Measurements from ENCODE around the gene TRIM3.

TRIM3 gene

DNA sequence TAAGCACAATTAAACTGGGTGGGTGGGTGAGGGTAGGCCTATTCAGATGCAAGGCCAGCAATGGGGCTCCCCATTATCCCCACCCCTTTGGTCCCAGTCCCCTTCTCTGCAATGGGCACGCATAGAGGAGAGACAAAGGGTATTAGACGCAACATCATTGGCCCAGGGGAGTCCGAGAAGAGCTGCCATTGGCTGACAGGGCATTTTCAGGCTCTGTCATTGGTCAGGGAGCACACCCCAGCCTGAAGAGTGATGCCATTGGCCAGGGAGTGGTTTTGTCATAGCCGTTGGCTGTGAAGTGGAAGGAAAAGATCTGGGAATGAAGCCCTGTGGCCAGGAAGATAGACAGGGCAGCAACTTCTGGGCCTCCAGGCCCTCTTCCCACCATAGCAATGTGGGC, 2.8 kb upstream of the TRIM3 start:
- DNase-seq = no peak

DNA sequence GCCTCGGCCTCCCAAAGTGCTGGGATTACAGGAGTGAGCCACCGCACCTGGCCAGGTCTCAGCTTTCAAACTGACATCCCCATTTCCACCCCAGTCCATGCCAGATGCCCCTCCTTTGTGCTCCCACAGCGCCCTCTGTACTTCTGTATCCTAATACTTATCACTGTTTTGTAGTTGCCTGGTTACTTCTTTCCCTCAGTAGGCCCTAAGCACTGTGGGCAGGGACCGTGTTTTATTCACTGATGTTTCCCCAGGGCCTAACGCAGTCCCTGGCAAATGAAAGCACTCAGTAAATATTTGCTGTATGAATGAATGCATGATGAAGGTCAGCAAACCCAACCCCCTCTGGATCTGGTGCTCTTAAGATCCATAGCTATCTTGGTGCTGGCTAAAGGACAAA, 2.2 kb upstream of the TRIM3 start:
- DNase-seq = no peak

DNA sequence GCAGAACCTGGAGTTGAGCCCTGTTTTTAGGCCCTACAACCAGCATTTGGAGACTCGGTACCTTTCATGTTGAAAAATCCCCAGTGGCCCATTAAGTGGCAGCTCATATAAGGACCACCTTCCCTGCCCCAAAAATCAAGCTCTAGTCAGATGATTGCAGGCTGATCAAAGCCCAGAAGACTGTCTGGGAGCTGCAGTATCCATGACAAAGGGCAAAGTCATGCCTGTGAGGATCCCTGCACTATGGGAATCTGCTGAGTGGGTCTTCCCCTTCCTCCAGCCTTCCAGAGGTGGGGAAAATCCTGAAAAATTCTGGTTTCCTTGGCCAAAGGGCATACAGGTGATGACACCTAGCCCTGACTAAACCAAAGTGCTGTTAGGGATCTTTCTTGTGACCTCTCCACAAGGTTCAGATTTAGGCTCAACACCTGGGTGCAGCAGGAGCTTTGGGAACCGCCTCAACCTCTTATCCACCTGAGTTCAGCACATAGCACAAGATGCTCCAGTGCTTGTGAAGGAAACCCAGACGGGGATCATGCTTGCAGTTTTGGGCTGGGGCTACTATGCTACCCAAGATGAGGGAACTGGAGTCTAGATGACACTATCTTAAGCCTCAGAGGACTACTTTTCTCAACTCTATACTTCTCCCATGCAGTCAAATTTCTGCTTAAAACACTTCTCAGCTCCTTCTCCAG, 1.2 kb upstream of the TRIM3 start:
- no peak for DNase-seq

DNA sequence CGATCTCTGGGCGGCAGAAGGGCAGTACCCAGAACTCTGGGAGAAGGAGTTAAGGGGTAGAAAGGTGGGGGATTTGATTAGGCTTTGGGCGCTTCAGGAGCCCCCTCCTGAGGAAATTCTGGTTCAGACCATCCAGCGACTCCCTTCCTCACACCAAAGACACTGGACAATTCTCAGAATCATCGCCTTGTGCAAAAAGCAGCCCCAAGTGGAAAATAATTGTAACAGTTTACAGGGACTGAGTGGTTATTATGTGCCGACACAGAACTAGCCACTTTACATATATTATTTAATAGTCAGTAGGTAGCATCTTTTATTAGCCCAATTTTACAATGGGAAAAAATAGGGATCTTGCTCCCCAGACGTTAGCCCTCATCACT, 662 bp upstream of the TRIM3 start:
- no peak for DNase-seq

DNA sequence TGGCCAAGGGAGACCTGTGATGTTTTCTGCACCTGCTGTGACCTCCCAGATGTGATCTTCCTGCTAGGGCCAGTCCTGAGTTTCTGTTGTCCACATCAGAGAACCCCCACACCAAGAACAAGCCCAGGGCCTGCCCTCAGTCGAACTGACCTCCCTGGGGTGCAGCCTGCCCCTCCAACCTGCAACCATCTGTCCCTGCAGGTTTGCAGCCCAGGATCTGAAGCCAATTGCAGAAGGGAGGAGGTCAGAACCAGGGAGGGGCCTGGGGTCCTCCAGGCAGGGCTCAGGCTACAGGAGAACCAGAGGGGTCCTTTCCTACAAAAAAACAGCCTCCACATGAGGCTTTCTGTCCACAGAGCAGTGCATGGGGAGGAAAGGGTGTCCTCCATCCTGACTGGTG, 807 bp downstream of the TRIM3 start:
- DNase-seq = no peak

DNA sequence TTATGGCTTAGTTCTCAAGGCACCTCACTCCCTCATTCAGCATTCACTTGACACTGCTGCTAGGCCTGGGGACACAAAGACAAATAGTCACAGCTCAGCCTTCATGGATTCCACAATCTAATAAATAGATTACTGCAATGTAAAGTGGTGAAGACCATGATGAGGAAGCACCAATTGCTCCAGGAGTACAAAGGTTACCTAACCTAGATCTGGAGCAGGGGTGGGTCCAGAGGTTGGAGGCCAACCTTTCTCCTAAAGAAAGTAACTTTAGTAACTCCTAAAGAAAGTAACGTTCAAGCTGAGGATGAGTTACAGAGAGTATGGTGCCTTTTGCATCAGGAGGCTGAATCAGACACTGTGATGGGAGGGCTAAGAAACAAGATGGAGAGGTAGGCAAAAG, 4.1 kb downstream of the TRIM3 start:
- DNase-seq = no peak

DNA sequence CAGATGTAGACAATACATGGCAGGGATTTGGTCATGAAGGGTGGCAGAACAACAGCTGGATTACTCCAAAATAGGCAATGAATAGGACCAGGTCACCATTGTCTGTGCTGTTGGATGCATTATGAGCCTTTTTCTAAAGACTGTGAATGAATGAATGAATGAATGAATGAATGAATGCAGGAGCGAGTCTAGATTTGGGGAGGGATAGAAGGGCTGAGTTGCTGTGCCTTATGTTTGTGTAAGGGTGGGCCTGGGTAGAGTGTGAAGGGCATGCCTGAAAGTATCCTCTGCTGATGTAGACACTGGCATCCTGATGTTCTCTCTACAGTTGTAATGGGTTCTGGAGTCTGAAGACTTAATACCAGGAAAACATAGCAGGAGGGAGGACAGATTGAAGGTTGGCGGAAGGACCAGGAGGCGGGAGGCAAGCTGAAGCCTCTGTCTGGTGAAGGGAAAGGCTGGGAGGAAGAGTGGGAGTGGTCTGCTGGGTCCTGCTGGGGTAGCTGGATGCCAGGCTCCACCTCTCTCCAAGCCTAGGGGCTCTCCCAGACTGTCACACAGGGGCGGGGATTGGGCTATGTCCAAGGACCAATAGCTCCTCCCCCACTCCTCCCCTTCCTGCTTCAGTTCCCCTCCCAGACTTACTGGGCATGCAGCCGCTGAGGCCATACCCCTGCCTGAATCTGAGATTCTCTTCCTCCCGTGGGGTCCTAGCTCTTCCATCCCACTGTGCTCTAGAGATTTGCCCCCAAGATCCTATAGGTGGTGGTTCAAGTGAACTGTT, 4.8 kb downstream of the TRIM3 start:
- no peak for DNase-seq

DNA sequence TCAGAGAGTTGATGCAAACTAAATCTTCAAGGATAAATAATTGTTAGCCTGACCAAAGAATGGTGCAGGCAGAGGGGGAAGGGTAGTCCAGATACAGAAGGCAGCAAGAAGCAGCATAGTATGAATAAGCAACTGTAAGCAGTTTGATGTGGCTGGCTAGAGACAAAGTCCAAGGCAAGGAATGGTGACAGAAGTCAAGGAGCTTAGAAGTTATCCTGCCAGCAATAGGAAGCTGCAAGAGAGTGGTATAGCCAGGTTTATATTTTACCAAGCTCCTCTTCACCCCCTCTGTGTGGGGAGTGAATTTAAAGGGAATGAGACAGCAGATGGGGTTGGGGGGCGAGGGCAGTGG, 14.7 kb downstream of the TRIM3 start:
- DNase-seq = no peak

DNA sequence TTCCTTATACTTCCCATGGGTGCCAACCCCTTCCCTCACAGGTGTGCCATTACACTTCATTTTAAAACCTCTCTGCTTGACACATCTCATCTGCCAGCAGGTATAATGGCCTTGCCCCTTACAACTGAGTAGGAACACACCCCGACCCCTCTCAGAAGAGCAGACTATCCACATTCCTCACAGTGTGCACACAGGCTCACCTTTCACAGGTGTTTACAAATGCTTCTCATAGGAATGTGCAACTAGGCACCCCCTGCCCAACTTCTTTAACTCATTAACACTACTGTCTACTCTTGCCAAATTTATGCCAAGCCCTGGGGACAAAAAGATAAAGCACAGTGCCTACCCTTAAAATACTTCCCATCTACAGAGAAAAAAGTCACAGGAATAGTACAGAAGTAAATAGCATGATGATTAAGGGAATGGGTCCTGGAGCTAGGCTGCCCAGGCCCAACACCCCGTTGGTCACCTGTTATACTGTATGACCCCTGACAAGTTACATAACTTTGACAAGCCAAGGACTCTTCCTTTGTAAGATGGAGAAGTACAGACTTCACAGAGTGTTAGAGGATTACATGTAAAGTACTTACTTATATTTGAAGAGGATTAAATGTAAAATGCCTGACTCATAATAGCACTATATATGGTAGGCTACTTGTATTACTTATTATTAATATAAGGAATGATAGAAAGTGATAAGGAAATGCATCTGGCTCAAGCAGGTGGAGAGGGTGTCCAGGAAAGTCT, 15.2 kb downstream of the TRIM3 start:
- DNase-seq = no peak

DNA sequence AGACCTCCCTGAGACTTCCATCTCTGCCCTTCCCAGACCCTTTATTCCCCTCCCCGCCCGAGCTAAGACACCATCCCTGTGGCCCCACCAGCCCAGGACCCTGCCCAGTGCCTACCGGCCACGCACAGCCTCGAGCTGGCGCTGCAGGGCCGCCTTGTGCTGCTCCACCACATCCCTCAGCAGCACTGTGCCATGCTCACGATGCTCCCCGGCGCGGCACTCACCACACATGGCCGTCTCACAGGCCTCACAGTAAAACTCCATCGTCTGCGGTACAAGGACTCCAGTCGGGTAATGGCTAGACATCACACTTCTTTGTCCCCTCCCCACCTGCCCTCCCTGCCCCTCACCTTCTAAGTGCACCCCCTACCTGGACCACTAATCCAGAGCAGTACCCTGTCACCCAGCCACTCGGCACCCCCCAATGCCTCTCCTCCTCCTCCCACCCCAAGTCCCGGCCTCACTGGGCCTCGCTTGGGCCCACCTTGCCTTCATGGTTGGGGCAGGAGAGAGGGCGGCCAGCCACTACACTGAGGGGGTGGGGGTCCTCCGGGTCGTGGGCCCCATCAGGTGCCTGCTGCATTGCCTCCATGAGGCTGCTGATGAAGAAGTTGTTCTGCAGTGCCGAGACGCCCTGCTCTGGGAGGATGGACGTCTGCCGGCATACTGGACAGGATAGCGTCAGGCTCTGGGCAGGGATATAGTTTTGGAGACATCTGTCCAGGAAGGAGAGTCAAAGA, 16.0 kb downstream of the TRIM3 start:
- no peak for DNase-seq

DNA sequence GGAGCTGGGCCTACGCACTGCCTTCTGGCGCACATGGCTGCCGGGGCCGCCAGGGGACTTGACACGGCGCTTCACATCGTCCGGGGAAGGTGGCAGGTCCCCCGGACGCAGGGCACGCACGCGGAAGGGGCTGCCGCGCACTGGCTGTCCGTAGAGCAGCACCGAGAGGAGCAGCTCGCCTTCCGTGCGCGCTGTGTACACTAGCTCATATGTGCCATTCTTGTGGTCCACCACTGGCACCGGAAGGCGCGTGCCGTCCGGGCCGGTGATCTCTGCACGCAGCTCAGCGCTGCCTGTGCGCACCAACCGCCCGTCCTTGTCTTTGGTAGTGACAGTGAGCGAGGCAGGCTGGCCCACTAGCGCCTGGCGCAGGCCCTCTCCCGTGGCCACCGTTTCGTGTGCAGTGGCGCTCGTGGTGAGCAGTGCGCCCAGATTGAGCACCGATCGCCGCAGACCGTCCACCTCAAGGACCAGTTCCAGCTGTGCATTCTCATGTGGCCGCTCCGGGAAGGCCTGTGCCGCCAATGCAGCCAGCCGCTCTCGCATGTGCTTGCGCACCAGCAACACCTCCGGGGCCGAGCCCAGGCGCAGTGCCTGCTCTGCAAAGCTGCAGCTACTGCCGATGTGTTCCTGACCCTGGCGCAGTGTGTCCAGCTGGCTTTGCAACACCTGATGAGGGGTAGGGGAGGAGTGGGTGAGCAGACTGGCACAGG, 17.2 kb downstream of the TRIM3 start:
- DNase-seq = no peak

DNA sequence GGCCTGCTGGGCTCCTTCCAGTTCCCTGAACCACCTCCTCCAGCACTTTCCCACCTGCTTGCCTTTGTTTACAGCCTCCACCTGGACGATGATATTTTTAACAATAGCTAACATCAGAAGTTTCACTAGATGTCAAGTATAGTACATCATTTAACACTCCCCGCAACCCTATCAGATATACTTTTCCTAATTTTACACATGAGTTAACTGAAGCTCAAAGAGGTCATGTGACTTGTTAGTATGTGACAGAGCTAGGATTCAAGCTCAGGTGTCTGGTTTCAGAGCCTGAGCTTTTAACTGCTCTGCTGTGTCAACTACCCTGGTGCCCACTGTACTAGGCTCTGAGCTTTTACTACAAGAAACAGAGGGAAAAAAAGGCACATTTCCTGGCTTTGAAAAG, 18.7 kb downstream of the TRIM3 start:
- no peak for DNase-seq

DNA sequence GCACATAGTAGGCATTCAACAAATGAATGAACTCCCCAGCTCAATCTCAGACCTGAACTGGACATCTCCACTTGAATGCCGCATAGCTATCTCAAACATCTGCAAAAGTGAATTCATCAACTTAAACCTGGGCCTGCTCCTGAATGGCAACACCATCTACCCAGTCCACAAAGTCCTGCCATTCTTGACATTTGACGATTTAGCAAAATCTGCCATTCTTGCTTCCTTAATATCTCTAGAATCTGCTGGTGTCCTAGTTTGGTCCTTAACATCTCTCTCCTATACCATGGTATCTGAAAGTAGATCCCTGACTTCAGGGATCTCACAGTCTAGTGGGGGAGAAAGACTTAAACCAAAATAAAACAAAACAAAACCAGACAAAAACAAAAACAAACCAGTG, 20.6 kb downstream of the TRIM3 start:
- no peak for DNase-seq

DNA sequence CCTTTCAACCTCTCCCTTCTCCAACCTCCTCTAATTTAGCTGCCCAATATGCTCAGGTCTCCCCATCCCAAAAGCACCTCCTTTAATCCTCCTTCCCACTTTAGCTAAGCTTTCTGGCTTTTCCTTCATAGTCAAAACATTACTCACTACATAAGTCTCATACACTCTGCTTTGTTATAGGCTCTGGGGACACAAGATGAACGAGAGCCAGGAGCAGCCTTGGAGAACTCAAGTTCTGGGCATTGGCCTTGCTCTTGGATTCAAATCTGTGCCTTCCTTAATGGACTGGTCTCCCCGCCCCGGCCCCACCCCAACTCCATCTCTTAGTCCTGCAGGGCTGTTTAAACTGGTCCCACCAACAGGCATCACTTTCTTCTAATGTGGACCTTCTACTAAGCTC, 21.5 kb downstream of the TRIM3 start:
- DNase-seq = no peak

DNA sequence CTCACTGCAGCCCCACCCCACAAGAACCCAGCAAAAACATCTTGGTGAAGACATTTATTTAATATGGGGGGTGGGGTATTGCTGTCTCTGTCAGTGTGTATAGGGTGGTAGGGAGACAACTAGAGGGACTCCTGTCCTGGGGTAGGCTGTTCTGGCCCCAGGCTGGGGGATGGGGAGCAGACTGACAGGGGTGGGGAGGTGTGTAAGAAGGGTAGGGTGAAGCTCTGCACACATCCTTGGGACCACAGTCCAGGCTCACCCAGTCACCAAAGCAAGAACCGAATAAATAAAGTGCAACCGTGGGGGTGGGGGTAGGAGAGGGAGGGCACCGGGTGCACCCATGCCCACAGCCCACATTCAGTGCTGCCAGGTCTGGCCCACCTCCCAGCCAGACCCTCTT, 25.2 kb downstream of the TRIM3 start:
- DNase-seq = no peak

DNA sequence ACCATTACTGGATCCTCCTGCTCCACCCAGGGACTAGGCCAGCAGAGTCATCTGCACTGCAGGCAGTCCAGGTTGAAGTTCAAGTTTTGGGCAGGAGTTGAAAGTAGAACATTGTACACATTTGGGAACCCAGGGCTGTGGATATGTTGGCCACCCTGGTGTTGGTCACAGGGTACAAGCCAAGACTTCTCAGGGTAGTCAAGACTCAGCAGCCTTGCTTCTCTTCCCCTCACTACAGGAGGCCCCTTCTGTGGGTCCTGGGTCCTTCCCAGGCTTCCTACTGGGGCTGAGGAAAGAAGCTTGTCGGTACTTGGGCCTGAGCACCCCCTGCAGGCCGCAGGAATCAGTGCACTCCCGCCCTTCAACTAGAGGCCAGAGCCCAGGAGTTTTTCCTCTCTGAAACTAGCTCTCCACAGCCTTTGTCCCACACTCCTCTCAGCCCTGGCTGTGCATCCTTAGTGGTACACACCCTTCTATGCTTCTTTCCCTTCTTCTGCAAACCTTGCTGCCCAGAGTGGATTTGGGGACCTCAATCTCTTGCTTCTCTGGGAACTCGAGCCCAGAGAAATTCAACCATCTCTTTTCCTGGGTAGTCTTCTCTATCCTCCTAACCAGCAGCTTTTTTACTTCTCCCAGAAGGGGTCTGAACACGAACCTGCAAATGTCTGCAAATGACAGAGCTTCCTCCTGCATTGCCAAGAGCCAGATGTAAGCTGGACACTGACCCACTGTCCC, 30.3 kb downstream of the TRIM3 start:
- DNase-seq = no peak

DNA sequence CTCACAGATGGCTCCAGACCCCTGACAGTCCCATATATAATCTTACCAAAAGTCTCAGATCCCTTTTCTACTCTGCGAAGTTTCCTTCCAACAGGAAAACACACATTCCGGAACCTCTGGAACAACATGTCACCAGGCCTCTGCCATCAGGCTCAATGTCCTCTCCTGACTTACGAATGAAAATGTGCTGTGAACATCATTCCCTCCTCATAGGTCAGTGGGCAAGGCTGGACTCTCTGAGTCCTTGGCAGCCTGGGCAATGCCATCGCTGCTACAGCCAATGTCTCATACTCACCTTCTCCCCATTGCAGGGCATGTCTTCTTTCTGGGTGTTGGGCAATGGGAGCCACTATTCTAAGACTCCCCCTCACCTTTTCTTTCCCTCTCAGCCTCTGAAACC, 31.3 kb downstream of the TRIM3 start:
- no peak for DNase-seq

DNA sequence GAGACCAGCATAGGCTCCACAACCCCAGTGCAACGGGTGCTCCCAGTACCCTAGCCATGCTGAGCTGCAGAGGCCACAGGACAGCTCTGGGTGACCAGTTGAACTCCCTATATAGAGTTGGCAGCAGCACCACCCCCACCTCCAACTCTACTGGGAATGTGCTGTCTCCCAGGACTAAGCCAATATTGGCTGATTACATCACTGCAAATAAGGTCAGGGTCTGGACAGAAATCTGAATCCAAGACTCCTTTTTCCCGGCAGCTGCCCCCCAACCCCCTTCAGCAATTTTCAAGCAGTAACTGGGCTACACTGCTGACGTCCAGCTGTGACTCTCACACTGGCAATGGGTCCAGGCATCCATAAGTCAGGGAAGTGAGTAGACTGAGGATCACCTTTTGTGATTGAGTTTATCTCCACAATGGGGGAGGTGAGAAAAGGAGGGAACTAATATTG, 32.8 kb downstream of the TRIM3 start, which contains the start of gene HPX:
Gene HPX (minus strand): TSS at position 82 of the 453 bp plus-strand sequence. CDS start 24 bp downstream, at position 58.
- no peak for DNase-seq

DNA sequence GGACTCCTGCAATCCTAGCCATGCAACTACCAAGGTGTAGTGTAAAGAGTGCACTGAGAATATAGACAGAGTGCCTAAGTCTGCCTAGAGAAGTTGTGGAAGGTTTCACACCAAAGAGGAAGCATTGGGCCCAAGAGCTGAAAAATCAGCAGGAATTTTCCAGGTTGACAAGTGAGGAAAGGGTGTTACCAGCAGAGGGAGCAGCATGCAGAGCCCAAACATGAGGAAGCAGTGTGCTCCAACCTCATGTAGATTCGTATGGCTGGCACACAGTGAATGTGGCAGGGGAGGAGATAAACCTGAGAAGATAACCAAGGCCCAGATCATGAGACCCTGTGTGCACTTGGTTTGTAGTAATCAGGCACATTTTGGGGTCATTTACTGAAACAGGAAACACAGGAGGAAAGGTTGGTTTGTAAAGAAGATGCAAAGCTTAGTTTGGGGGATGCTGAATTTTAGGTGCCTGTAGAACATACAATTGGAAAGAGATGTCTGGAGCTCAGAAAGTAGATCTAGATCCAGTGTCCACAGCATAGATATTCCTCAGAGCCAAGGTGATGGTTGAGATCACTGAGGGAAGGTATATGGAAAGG, 34.7 kb downstream of the TRIM3 start:
- DNase-seq = no peak

DNA sequence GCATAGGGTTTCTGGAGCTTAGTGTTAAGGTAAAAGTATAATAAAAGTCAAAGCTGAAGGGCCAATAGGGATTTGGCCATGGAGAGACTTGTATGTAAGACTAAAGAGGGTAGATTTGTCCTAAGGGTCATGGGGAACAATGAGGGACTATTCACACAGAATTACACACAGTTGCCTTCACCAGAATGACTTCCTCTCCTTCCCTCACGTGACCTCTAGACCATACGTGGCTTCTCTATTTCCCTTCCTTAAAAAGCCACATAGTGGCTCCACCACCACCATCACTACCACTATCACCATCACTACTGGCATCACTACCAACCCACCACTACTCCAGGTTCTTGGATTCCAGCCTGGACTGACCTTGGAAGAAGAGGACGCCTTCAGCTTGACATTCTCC, 35.7 kb downstream of the TRIM3 start:
- no peak for DNase-seq

DNA sequence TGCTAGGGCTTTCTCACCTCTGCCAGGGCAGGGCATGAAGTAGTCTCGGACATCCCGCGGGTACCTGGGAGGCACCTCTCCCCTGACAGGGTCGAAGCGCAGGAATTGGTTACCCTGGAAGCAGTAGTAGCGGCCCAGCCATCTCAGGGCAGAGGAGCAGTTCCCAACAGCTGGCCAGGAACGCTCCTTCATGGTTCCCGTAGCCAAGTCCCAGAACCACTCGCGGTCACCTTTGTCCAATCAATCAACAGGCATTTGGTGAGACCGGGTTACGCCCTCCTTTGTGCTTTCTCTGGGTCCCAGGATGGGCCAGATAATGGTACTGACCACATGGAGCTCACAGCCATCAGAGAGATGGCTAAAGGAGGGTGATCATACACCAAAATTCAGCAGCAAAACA, 36.3 kb downstream of the TRIM3 start:
- DNase-seq = no peak

All from cortex of kidney (tissue), 1 donor.